GM21390 (cell line): ENCODE results near the gene DDO.

ENCODE experiments used
- ATAC-seq: cut with Tn5 transposase; IDR thresholded peaks from one replicate; pipeline ENCODE4 v1.9.1; 2021; ENCODE audit not compliant: unreplicated experiment

DDO gene

DNA sequence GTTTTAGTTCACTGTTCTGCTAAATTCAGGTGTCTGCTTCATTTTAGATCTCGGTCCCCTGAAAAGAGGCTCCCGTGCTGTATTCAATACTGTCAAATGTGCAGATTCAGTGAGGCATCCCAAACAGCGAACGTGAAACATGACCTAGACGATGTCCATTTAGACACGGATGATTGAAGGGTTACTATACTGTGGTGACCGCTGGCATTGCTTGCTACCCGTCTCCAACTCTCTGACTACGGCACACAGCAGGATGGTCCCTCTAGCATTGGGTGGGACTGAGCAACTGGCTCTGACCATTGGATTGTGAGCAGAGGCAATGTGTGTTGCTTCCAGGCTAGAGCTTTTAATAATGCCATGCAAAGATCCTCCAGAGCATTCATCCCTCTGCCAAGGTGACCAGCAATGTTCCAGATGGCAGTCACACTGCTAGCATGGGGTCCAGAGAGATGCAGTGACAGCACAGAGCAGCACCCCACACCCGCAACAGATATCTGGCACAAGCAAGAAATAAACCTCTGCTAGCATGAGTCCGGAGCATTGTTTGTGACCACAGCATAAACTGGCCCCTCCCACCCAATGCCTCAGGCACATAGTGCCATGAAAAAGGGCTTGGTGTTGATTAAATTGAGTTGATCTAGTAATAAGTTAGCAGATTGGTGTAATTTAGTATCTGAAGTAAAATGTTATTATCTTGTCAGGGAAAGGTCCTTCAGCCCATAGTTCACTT lies 66.2 kb downstream of the DDO start:
- ATAC-seq, result no peak

DNA sequence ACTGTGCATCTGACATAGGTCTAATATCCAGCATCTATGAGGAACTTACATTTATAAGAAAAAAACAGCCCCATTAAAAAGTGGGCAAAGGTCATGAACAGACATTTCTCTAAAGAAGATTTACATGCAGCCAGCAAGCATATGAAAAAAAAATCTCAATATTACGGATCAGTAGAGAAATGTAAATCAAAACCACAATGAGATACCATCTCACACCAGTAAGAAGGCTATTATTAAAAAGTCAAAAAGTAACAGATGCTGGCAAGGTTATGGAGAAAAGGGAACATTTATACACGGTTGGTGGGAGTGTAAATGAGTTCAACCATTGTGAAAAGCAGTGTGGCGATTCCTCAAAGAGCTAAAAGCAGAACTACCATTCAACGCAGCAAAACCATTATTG lies 70.3 kb downstream of the DDO start:
- ATAC-seq, result no peak

- ATAC-seq, result no peak
Measured at GRCh38 chr6:110342759-110343158, 72.6 kb downstream of the DDO start.
